Hepatocyte (in vitro differentiated cells): ENCODE measurements around the gene ARHGAP26. TPM values are rescaled to one million over a fixed set of nuclear protein-coding genes. Genes with fewer than 3 reads are reported as not detected.

Experiments used
- DNase-seq: peaks from one replicate; pipeline ENCODE4 v3.0.0-alpha.2; 2016; ENCODE audit warnings: low spot score
- H2AFZ ChIP-seq: fragments of 200-600 bp; sonication (generic); 2 replicates; pipeline ENCODE4 v1.6.0; 2016; ENCODE audit warnings: antibody characterized with exemption, mild to moderate bottlenecking
- H3K27ac ChIP-seq: fragments of 200-600 bp; sonication (generic); 2 replicates; pipeline ENCODE4 v1.5.1; 2016; ENCODE audit warnings: mild to moderate bottlenecking
- H3K27me3 ChIP-seq: fragments of 200-600 bp; sonication (generic); 2 replicates; pipeline ENCODE4 v1.6.1; 2016
- H3K36me3 ChIP-seq: fragments of 200-600 bp; sonication (generic); replicated peaks from 2 replicates; pipeline ENCODE4 v1.5.1; 2016; ENCODE audit warnings: low read depth; ENCODE audit not compliant: insufficient read depth
- H3K4me1 ChIP-seq: fragments of 200-600 bp; sonication (generic); 2 replicates; pipeline ENCODE4 v1.5.1; 2016; ENCODE audit warnings: mild to moderate bottlenecking, moderate library complexity; ENCODE audit not compliant: insufficient read depth
- H3K4me2 ChIP-seq: fragments of 200-600 bp; sonication (generic); 2 replicates; pipeline ENCODE4 v1.6.0; 2016
- H3K4me3 ChIP-seq: fragments of 200-600 bp; sonication (generic); 2 replicates; pipeline ENCODE4 v1.5.1; 2016; ENCODE audit warnings: mild to moderate bottlenecking
- H3K79me2 ChIP-seq: fragments of 200-600 bp; sonication (generic); 2 replicates; pipeline ENCODE4 v1.6.0; 2017; ENCODE audit warnings: mild to moderate bottlenecking
- H3K9me2 ChIP-seq: fragments of 200-600 bp; sonication (generic); replicated peaks from 2 replicates; pipeline ENCODE4 v1.6.0; 2017; ENCODE audit warnings: mild to moderate bottlenecking; ENCODE audit not compliant: insufficient read depth
- H3K9me3 ChIP-seq: fragments of 200-600 bp; sonication (generic); 2 replicates; pipeline ENCODE4 v1.5.1; 2016; ENCODE audit warnings: low read depth, mild to moderate bottlenecking
- H4K20me1 ChIP-seq: fragments of 200-600 bp; sonication (generic); 2 replicates; pipeline ENCODE4 v1.6.0; 2016; ENCODE audit warnings: mild to moderate bottlenecking; ENCODE audit not compliant: insufficient read depth, poor library complexity, severe bottlenecking
- EZH2 ChIP-seq: fragments of 200-600 bp; sonication (generic); IDR thresholded peaks from 2 replicates; pipeline ENCODE4 v1.6.1; 2016; ENCODE audit warnings: antibody characterized with exemption, mild to moderate bottlenecking, borderline replicate concordance
- EZH2phosphoT487 ChIP-seq: fragments of 200-600 bp; sonication (generic); IDR thresholded peaks from one replicate; pipeline ENCODE4 v1.6.1; 2018; ENCODE audit warnings: antibody characterized with exemption, mild to moderate bottlenecking, low read depth, moderate library complexity; ENCODE audit not compliant: unreplicated experiment, severe bottlenecking
- WGBS: methylation state at CpG from one replicate; pipeline ENCODE4 v1.1.6; 2016; ENCODE audit warnings: low lambda C conversion rate; ENCODE audit errors: missing lambda C conversion rate; 5-methylcytosine and 5-hydroxymethylcytosine counted together
- polyA plus RNA-seq: library from polyadenylated mRNA; unstranded; fragments of >200 nt; fragmentation: Nextera tagmentation; extraction: Ambion mirVana; gene quantifications from 2 replicates; pipeline ENCODE4 v1.2.1, GENCODE V29; 2016
- total RNA-seq: library from RNA; depleted of rRNA; stranded (reverse); fragments of >200 nt; gene quantifications from 2 replicates; pipeline ENCODE4 v1.2.3, GENCODE V29; 2014
- TF ChIP-seq, protein P1 (sequence below): fragments of 200-600 bp; sonication (generic); IDR thresholded peaks from 2 replicates; pipeline ENCODE4 v1.5.1; 2016; ENCODE audit warnings: antibody characterized with exemption, mild to moderate bottlenecking; ENCODE audit not compliant: poor library complexity

Gene ARHGAP26
- total and polyA plus RNA-seq, 2 experiments from 2014 or later = 16.5 to 19.8 TPM

DNA sequence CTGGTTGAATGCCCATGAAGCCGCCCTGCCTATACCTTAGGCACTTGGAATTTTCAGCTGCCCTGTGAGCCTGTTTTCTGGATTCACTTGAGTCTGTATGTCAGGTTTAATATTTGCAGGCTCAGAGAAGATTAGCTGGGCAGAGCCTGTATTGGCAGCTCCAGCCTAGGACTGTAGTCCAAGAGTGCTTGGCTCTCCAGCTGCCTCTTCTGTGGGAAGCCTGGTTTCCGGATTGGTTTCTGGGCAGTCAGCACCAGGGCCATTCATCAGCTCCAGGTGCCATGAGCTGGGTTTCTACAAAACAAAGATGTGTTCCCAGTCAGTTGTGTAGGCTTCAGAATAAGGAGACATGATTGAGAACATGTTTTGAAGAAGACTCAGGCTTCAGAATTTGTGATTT lies 90.1 kb downstream of the ARHGAP26 start:
- no peak for DNase-seq
- H3K27ac ChIP-seq = no peak overlapping the region
- H3K79me2 ChIP-seq = peaks cover 59% of the 10 kb centered on the region
- H4K20me1 ChIP-seq = no peaks in the 10 kb centered on the region
- H3K27me3 ChIP-seq = no peaks in the 10 kb centered on the region
- H3K4me2 ChIP-seq = no peak overlapping the region
- no peak overlapping the region for H3K4me3 ChIP-seq
- H2AFZ ChIP-seq = no peak overlapping the region
- H3K9me3 ChIP-seq = no peaks in the 10 kb centered on the region
- TF ChIP-seq EZH2 (no peak), EZH2phosphoT487 (no peak)
- TF ChIP-seq, protein P1, sequence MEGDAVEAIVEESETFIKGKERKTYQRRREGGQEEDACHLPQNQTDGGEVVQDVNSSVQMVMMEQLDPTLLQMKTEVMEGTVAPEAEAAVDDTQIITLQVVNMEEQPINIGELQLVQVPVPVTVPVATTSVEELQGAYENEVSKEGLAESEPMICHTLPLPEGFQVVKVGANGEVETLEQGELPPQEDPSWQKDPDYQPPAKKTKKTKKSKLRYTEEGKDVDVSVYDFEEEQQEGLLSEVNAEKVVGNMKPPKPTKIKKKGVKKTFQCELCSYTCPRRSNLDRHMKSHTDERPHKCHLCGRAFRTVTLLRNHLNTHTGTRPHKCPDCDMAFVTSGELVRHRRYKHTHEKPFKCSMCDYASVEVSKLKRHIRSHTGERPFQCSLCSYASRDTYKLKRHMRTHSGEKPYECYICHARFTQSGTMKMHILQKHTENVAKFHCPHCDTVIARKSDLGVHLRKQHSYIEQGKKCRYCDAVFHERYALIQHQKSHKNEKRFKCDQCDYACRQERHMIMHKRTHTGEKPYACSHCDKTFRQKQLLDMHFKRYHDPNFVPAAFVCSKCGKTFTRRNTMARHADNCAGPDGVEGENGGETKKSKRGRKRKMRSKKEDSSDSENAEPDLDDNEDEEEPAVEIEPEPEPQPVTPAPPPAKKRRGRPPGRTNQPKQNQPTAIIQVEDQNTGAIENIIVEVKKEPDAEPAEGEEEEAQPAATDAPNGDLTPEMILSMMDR = no peak
- WGBS = 93% methylated on average over 2 of the region's 2 CpGs
- H3K9me2 ChIP-seq = no peaks in the 10 kb centered on the region
- H3K36me3 ChIP-seq = no peaks in the 10 kb centered on the region
- H3K4me1 ChIP-seq = peaks cover 25% of the 10 kb centered on the region

DNA sequence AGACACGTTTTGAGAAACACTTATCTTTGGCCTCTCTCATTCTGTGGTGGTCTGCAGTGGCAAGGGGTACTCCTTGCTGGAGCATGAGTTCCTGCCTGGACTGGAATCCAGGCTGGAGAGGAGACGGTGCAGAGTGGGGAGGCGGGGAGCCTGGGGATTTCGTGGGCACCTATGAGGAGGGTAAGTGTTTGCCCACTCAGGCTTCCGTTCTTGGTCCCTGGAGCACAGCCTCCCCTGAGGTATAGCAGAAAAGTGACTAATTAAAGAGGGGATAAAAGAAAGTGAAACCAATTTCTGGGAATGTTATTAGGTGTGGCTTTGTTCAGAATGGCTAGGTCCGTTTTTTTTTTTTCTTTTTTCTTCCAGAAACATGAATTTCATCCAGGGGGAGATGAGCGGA lies 90.8 kb downstream of the ARHGAP26 start:
- Histone ChIP-seq H4K20me1 (no peaks in the 10 kb centered on the region), H3K36me3 (no peaks in the 10 kb centered on the region), H3K27me3 (no peaks in the 10 kb centered on the region), H3K9me3 (no peaks in the 10 kb centered on the region), H3K79me2 (peaks cover 61% of the 10 kb centered on the region), H3K9me2 (no peaks in the 10 kb centered on the region), H3K4me3 (no peak overlapping the region), H3K4me2 (no peak overlapping the region), H3K27ac (no peak overlapping the region), H3K4me1 (peaks cover 25% of the 10 kb centered on the region), H2AFZ (no peak overlapping the region)
- 82% methylated on average over 7 of the region's 7 CpGs for WGBS
- TF ChIP-seq EZH2 (no peak), EZH2phosphoT487 (no peak)
- TF ChIP-seq, protein P1 = no peak
- no peak for DNase-seq

DNA sequence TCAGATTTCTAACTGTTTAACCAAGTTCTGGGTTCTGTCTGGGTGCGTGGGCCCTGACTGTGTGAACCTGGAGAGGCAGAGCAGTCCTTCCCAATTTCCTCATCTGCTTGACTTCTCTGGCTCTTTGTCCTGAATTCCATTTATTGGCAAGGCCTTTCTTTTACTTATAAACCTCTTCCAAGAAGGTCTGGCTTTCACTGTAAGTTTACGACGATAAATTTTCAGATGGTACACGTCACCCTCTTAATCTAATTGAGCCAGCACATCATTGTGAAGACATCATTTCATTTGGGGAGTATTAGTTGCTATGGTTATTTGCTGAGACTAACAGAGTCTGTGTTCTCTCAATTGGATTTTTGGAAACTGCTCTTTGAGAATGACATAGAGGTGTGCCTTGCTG lies 92.4 kb downstream of the ARHGAP26 start:
- Histone ChIP-seq H3K4me1 (peaks cover 35% of the 10 kb centered on the region), H3K4me2 (no peak overlapping the region), H2AFZ (no peak overlapping the region), H3K4me3 (no peak overlapping the region), H3K79me2 (peaks cover 66% of the 10 kb centered on the region), H4K20me1 (no peaks in the 10 kb centered on the region), H3K9me3 (no peaks in the 10 kb centered on the region), H3K36me3 (no peaks in the 10 kb centered on the region), H3K27ac (no peak overlapping the region), H3K27me3 (no peaks in the 10 kb centered on the region), H3K9me2 (no peaks in the 10 kb centered on the region)
- DNase-seq = no peak
- TF ChIP-seq, protein P1 = no peak
- TF ChIP-seq EZH2phosphoT487 (no peak), EZH2 (no peak)
- WGBS = 75% methylated on average over 4 of the region's 4 CpGs

DNA sequence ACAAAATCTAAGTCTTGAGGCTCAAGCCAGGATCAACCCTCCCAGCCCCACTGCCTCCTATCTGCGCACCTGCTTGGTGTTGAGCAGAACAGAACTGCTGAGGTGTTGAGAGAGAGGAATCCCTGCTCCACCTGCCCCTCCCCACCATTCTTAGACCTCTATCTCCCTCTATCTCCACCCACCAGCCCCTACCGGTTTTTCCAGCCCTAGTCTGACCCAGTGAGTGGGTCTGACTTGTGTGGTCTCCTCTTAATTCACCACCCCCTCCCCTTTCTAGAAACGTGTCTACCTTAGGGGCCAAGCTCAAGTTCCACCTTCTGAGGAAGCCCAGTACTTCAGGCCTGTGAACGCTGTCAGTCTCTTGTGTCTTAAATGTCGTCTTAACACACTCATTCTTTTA lies 93.7 kb downstream of the ARHGAP26 start:
- no peak for TF ChIP-seq EZH2
- TF ChIP-seq, protein P1 = no peak
- no peak for TF ChIP-seq EZH2phosphoT487
- peak overlapping the region; percentile 80 for H3K27ac ChIP-seq
- no peaks in the 10 kb centered on the region for H3K9me2 ChIP-seq
- no peaks in the 10 kb centered on the region for H3K36me3 ChIP-seq
- peaks cover 38% of the 10 kb centered on the region for H3K4me1 ChIP-seq
- peaks cover 69% of the 10 kb centered on the region for H3K79me2 ChIP-seq
- H4K20me1 ChIP-seq = no peaks in the 10 kb centered on the region
- H2AFZ ChIP-seq = no peak overlapping the region
- DNase-seq = peak; percentile 26
- no peak overlapping the region for H3K4me3 ChIP-seq
- H3K9me3 ChIP-seq = no peaks in the 10 kb centered on the region
- H3K4me2 ChIP-seq = peak overlapping the region; percentile 17
- no peaks in the 10 kb centered on the region for H3K27me3 ChIP-seq
- 35% methylated on average over 5 of the region's 5 CpGs for WGBS
